Stimulated activated naive CD8-positive, alpha-beta T cell treated with anti-CD3 and anti-CD28 coated beads, Interleukin-15, Interleukin-2, amounts not matched to agents 100 ng/mL and 50 ng/mL, for 24 hours (primary cell): ENCODE data around the gene MAST4.

Source experiments
- H3K27ac Mint-ChIP-seq: one replicate; pipeline ENCODE4 v1.8.0; 2021; ENCODE audit warnings: mild to moderate bottlenecking, mixed read lengths
- H3K27me3 Mint-ChIP-seq: one replicate; pipeline ENCODE4 v1.8.0; 2021; ENCODE audit warnings: mixed read lengths
- H3K36me3 Mint-ChIP-seq: one replicate; pipeline ENCODE4 v1.8.0; 2021; ENCODE audit warnings: low read depth, mixed read lengths
- H3K4me1 Mint-ChIP-seq: one replicate; pipeline ENCODE4 v1.8.0; 2021; ENCODE audit warnings: low read depth, mixed read lengths
- H3K4me3 Mint-ChIP-seq: one replicate; pipeline ENCODE4 v1.8.0; 2021; ENCODE audit warnings: mild to moderate bottlenecking, mixed read lengths
- H3K9me3 Mint-ChIP-seq: one replicate; pipeline ENCODE4 v1.8.0; 2021; ENCODE audit warnings: mixed read lengths

Gene MAST4

GRCh38 chr5:66617226-66617861 is 21.2 kb downstream of the MAST4 start:
- no peak overlapping the region for H3K4me3 Mint-ChIP-seq
- peaks cover 16% of the 10 kb centered on the region for H3K4me1 Mint-ChIP-seq
- H3K27ac Mint-ChIP-seq = peak overlapping the region; percentile 77
- H3K36me3 Mint-ChIP-seq = no peaks in the 10 kb centered on the region
- peaks cover 8% of the 10 kb centered on the region for H3K27me3 Mint-ChIP-seq
- no peaks in the 10 kb centered on the region for H3K9me3 Mint-ChIP-seq

- peaks cover 10% of the 10 kb centered on the region for H3K27me3 Mint-ChIP-seq
- no peak overlapping the region for H3K4me3 Mint-ChIP-seq
- H3K36me3 Mint-ChIP-seq = no peaks in the 10 kb centered on the region
- H3K9me3 Mint-ChIP-seq = no peaks in the 10 kb centered on the region
- H3K27ac Mint-ChIP-seq = no peak overlapping the region
- H3K4me1 Mint-ChIP-seq = peaks cover 16% of the 10 kb centered on the region
Measured at GRCh38 chr5:66617991-66618768, 22.0 kb downstream of the MAST4 start.

- no peak overlapping the region for H3K4me3 Mint-ChIP-seq
- no peaks in the 10 kb centered on the region for H3K9me3 Mint-ChIP-seq
- H3K27me3 Mint-ChIP-seq = peaks cover 10% of the 10 kb centered on the region
- H3K27ac Mint-ChIP-seq = peak overlapping the region; percentile 13
- H3K4me1 Mint-ChIP-seq = peaks cover 16% of the 10 kb centered on the region
- H3K36me3 Mint-ChIP-seq = no peaks in the 10 kb centered on the region
Measured at GRCh38 chr5:66620711-66621110, 24.5 kb downstream of the MAST4 start.

GRCh38 chr5:66621146-66621545 is 25.0 kb downstream of the MAST4 start:
- Mint-ChIP-seq H3K27me3 (peaks cover 10% of the 10 kb centered on the region), H3K27ac (no peak overlapping the region), H3K9me3 (no peaks in the 10 kb centered on the region), H3K4me3 (no peak overlapping the region), H3K4me1 (peaks cover 16% of the 10 kb centered on the region), H3K36me3 (no peaks in the 10 kb centered on the region)

- Mint-ChIP-seq H3K9me3 (no peaks in the 10 kb centered on the region), H3K36me3 (no peaks in the 10 kb centered on the region), H3K27me3 (peaks cover 10% of the 10 kb centered on the region), H3K4me3 (no peak overlapping the region), H3K4me1 (peaks cover 14% of the 10 kb centered on the region), H3K27ac (no peak overlapping the region)
Measured at GRCh38 chr5:66621736-66622135, 25.5 kb downstream of the MAST4 start.

- no peak overlapping the region for H3K4me3 Mint-ChIP-seq
Measured at GRCh38 chr5:66628561-66628960, 32.4 kb downstream of the MAST4 start.

GRCh38 chr5:66629446-66629845 is 33.3 kb downstream of the MAST4 start:
- no peak overlapping the region for H3K27ac Mint-ChIP-seq
- no peaks in the 10 kb centered on the region for H3K27me3 Mint-ChIP-seq
- H3K9me3 Mint-ChIP-seq = no peaks in the 10 kb centered on the region
- H3K4me1 Mint-ChIP-seq = no peaks in the 10 kb centered on the region
- H3K4me3 Mint-ChIP-seq = no peak overlapping the region
- no peaks in the 10 kb centered on the region for H3K36me3 Mint-ChIP-seq

More at GRCh38 chr5:66628561-66628960, 32.4 kb downstream of the MAST4 start:
- Mint-ChIP-seq H3K27me3 (no peaks in the 10 kb centered on the region), H3K36me3 (no peaks in the 10 kb centered on the region), H3K4me1 (no peaks in the 10 kb centered on the region), H3K27ac (no peak overlapping the region), H3K9me3 (no peaks in the 10 kb centered on the region)

GRCh38 chr5:66633754-66634153 is 37.6 kb downstream of the MAST4 start:
- Mint-ChIP-seq H3K9me3 (no peaks in the 10 kb centered on the region), H3K36me3 (no peaks in the 10 kb centered on the region), H3K27ac (no peak overlapping the region), H3K27me3 (no peaks in the 10 kb centered on the region), H3K4me3 (no peak overlapping the region), H3K4me1 (no peaks in the 10 kb centered on the region)

- no peaks in the 10 kb centered on the region for H3K36me3 Mint-ChIP-seq
- no peaks in the 10 kb centered on the region for H3K27me3 Mint-ChIP-seq
- H3K4me1 Mint-ChIP-seq = no peaks in the 10 kb centered on the region
- H3K4me3 Mint-ChIP-seq = no peak overlapping the region
- no peaks in the 10 kb centered on the region for H3K9me3 Mint-ChIP-seq
- no peak overlapping the region for H3K27ac Mint-ChIP-seq
Measured at GRCh38 chr5:66634601-66635000, 38.4 kb downstream of the MAST4 start.

GRCh38 chr5:66637994-66638393 is 41.8 kb downstream of the MAST4 start:
- peaks cover 8% of the 10 kb centered on the region for H3K27me3 Mint-ChIP-seq
- H3K4me3 Mint-ChIP-seq = no peak overlapping the region
- H3K27ac Mint-ChIP-seq = no peak overlapping the region
- H3K4me1 Mint-ChIP-seq = no peaks in the 10 kb centered on the region
- H3K9me3 Mint-ChIP-seq = no peaks in the 10 kb centered on the region
- H3K36me3 Mint-ChIP-seq = no peaks in the 10 kb centered on the region

GRCh38 chr5:66639037-66639436 is 42.8 kb downstream of the MAST4 start:
- no peak overlapping the region for H3K4me3 Mint-ChIP-seq
- H3K9me3 Mint-ChIP-seq = no peaks in the 10 kb centered on the region
- H3K27me3 Mint-ChIP-seq = peaks cover 8% of the 10 kb centered on the region
- H3K27ac Mint-ChIP-seq = no peak overlapping the region
- no peaks in the 10 kb centered on the region for H3K4me1 Mint-ChIP-seq
- no peaks in the 10 kb centered on the region for H3K36me3 Mint-ChIP-seq

GRCh38 chr5:66642538-66642937 is 46.3 kb downstream of the MAST4 start:
- Mint-ChIP-seq H3K4me3 (no peak overlapping the region), H3K36me3 (no peaks in the 10 kb centered on the region), H3K27ac (no peak overlapping the region), H3K4me1 (no peaks in the 10 kb centered on the region), H3K9me3 (no peaks in the 10 kb centered on the region), H3K27me3 (peaks cover 8% of the 10 kb centered on the region)

- H3K36me3 Mint-ChIP-seq = no peaks in the 10 kb centered on the region
- no peak overlapping the region for H3K27ac Mint-ChIP-seq
- H3K4me3 Mint-ChIP-seq = no peak overlapping the region
- no peaks in the 10 kb centered on the region for H3K9me3 Mint-ChIP-seq
- H3K27me3 Mint-ChIP-seq = peaks cover 8% of the 10 kb centered on the region
- H3K4me1 Mint-ChIP-seq = no peaks in the 10 kb centered on the region
Measured at GRCh38 chr5:66643387-66643786, 47.2 kb downstream of the MAST4 start.

- Mint-ChIP-seq H3K27me3 (peaks cover 10% of the 10 kb centered on the region), H3K4me1 (no peaks in the 10 kb centered on the region), H3K4me3 (no peak overlapping the region), H3K27ac (no peak overlapping the region), H3K9me3 (no peaks in the 10 kb centered on the region), H3K36me3 (no peaks in the 10 kb centered on the region)
Measured at GRCh38 chr5:66644111-66644510, 47.9 kb downstream of the MAST4 start.

- Mint-ChIP-seq H3K27ac (no peak overlapping the region), H3K4me1 (no peaks in the 10 kb centered on the region), H3K36me3 (no peaks in the 10 kb centered on the region), H3K9me3 (no peaks in the 10 kb centered on the region), H3K4me3 (no peak overlapping the region), H3K27me3 (peaks cover 14% of the 10 kb centered on the region)
Measured at GRCh38 chr5:66645039-66645438, 48.8 kb downstream of the MAST4 start.

- Mint-ChIP-seq H3K4me3 (no peak overlapping the region), H3K4me1 (no peaks in the 10 kb centered on the region), H3K27ac (no peak overlapping the region), H3K9me3 (no peaks in the 10 kb centered on the region), H3K36me3 (no peaks in the 10 kb centered on the region), H3K27me3 (peaks cover 11% of the 10 kb centered on the region)
Measured at GRCh38 chr5:66646570-66646969, 50.4 kb downstream of the MAST4 start.
